Endodermal cell (in vitro differentiated cells): ENCODE results near the gene GLT6D1. TPM values are rescaled to one million over a fixed set of nuclear protein-coding genes. Genes with fewer than 3 reads are reported as not detected.
A peak's percentile ranks its signal among the peaks of the same experiment; 100 is the strongest.

Experiments
- DNase-seq: peaks from one replicate; pipeline ENCODE4 v3.0.0-alpha.2; 2017
- H3K27ac ChIP-seq: 2 replicates; pipeline ENCODE4 v1.5.1; 2013; ENCODE audit warnings: mild to moderate bottlenecking, low read depth, low read length, moderate library complexity
- H3K27me3 ChIP-seq: 2 replicates; pipeline ENCODE4 v1.6.1; 2013; ENCODE audit warnings: mild to moderate bottlenecking, low read length, moderate library complexity; ENCODE audit not compliant: insufficient read depth, control insufficient read depth, poor library complexity, severe bottlenecking
- H3K36me3 ChIP-seq: 2 replicates; pipeline ENCODE4 v1.7.0; 2013; ENCODE audit warnings: mild to moderate bottlenecking, low read length, moderate library complexity; ENCODE audit not compliant: control insufficient read depth, insufficient read depth
- H3K4me1 ChIP-seq: one replicate; pipeline ENCODE4 v1.7.0; 2013; ENCODE audit warnings: low read length; ENCODE audit not compliant: control insufficient read depth, insufficient read depth
- H3K4me3 ChIP-seq: 2 replicates; pipeline ENCODE4 v1.5.1; 2013; ENCODE audit warnings: mild to moderate bottlenecking, low read length, moderate library complexity
- H3K9ac ChIP-seq: 2 replicates; pipeline ENCODE4 v1.6.1; 2013; ENCODE audit warnings: mild to moderate bottlenecking, low read length, moderate library complexity; ENCODE audit not compliant: poor library complexity, severe bottlenecking; ENCODE audit errors: extremely low read depth
- H3K9me3 ChIP-seq: 2 replicates; pipeline ENCODE4 v1.6.1; 2013; ENCODE audit warnings: mild to moderate bottlenecking, low read length, moderate library complexity; ENCODE audit not compliant: control insufficient read depth
- H3K27ac Mint-ChIP-seq: 2 replicates; pipeline ENCODE4 v1.8.0; 2020; ENCODE audit warnings: mixed read lengths
- H3K27me3 Mint-ChIP-seq: 2 replicates; pipeline ENCODE4 v1.8.0; 2021; ENCODE audit warnings: mild to moderate bottlenecking, mixed read lengths; ENCODE audit not compliant: insufficient read depth
- H3K36me3 Mint-ChIP-seq: 2 replicates; pipeline ENCODE4 v1.8.0; 2020; ENCODE audit warnings: low read depth, mixed read lengths
- H3K4me1 Mint-ChIP-seq: 2 replicates; pipeline ENCODE4 v1.8.0; 2020; ENCODE audit warnings: mixed read lengths
- H3K4me3 Mint-ChIP-seq: 2 replicates; pipeline ENCODE4 v1.8.0; 2020; ENCODE audit warnings: mild to moderate bottlenecking, moderate library complexity, mixed read lengths
- H3K9me3 Mint-ChIP-seq: 2 replicates; pipeline ENCODE4 v1.8.0; 2020; ENCODE audit warnings: mild to moderate bottlenecking, mixed read lengths
- CTCF ChIP-seq: fragments of 200-600 bp; sonication (generic); conservative IDR thresholded peaks from 2 replicates; pipeline ENCODE4 v1.5.0; 2021; ENCODE audit warnings: antibody characterized with exemption, mild to moderate bottlenecking
- WGBS, 2 experiments: methylation state at CpG; one replicate each; pipeline versions ENCODE4 v1.1.5 to v1.1.7; 2013; ENCODE audit warnings: missing lambda C conversion rate in 2 of 2, mixed read lengths in 1 of 2; ENCODE audit not compliant: insufficient coverage in 1 of 2, insufficient read length in 1 of 2; 5-methylcytosine and 5-hydroxymethylcytosine counted together
- total RNA-seq, 2 donors: library from RNA; stranded (reverse); fragmentation: NEBNext Ultra II Directional in 1 of 2; extraction: Animal tissue kit (Norgen Biotek cat#: 25700) in 1 of 2; gene quantifications; 2 replicates in 1 of 2; 3 replicates in 1 of 2; pipeline ENCODE4 v1.2.1, GENCODE V29; 2021

Gene GLT6D1
- total RNA-seq, 2 donors from 2014 or later = 0.60 TPM; not detected in 1

- DNase-seq = no peak
- no peak overlapping the region for H3K4me3 ChIP-seq
- H3K4me1 Mint-ChIP-seq = peaks cover 7% of the 10 kb centered on the region
Observed at GRCh38 chr9:135663451-135663770, 24.1 kb upstream of the GLT6D1 start.

GRCh38 chr9:135662758-135663450, 23.6 kb upstream of the GLT6D1 start, which contains the start of gene LCN9:
LCN9 (plus strand) TSS chr9:135663309; CDS start chr9:135663322, 13 bp downstream.
- Histone ChIP-seq H3K4me1 (no peaks in the 10 kb centered on the region), H3K9me3 (no peaks in the 10 kb centered on the region), H3K4me3 (no peak within 1 kb of the TSS), H3K27me3 (no peaks in the 10 kb centered on the region), H3K27ac (peak within 1 kb of the TSS; percentile 50), H3K9ac (no peak within 1 kb of the TSS), H3K36me3 (no peaks in the 10 kb centered on the region)
- peaks cover 7% of the 10 kb centered on the region for H3K4me1 Mint-ChIP-seq
- H3K36me3 Mint-ChIP-seq = no peaks in the 10 kb centered on the region
- no peaks in the 10 kb centered on the region for H3K9me3 Mint-ChIP-seq
- H3K27ac Mint-ChIP-seq = peak within 1 kb of the TSS; percentile 17
- no peak within 1 kb of the TSS for H3K4me3 Mint-ChIP-seq
- TF ChIP-seq CTCF = no peak
- DNase-seq = no peak
- 77 to 80% methylated on average over 21 to 25 of the region's 25 CpGs for WGBS, 2 experiments
- H3K27me3 Mint-ChIP-seq = no peaks in the 10 kb centered on the region

More at GRCh38 chr9:135663451-135663770, 24.1 kb upstream of the GLT6D1 start:
- H3K4me1 ChIP-seq = no peaks in the 10 kb centered on the region
- H3K27ac ChIP-seq = no peak overlapping the region
- H3K4me3 Mint-ChIP-seq = no peak overlapping the region
- H3K36me3 Mint-ChIP-seq = no peaks in the 10 kb centered on the region
- H3K27me3 ChIP-seq = no peaks in the 10 kb centered on the region
- no peaks in the 10 kb centered on the region for H3K36me3 ChIP-seq
- no peak for TF ChIP-seq CTCF
- H3K9me3 ChIP-seq = no peaks in the 10 kb centered on the region
- 82% methylated on average over 3 of the region's 3 CpGs; no CpG with 5 or more reads in 1 of the 2 experiments for WGBS, 2 experiments
- no peak overlapping the region for H3K27ac Mint-ChIP-seq
- H3K9me3 Mint-ChIP-seq = peaks cover 2% of the 10 kb centered on the region
- H3K9ac ChIP-seq = no peak overlapping the region
- no peaks in the 10 kb centered on the region for H3K27me3 Mint-ChIP-seq

GRCh38 chr9:135661816-135662560, 22.6 kb upstream of the GLT6D1 start:
- H3K36me3 Mint-ChIP-seq = no peaks in the 10 kb centered on the region
- no peak for DNase-seq
- Histone ChIP-seq H3K9ac (no peak overlapping the region), H3K36me3 (no peaks in the 10 kb centered on the region), H3K9me3 (no peaks in the 10 kb centered on the region), H3K4me3 (no peak overlapping the region), H3K27me3 (no peaks in the 10 kb centered on the region), H3K4me1 (no peaks in the 10 kb centered on the region), H3K27ac (peak overlapping the region; percentile 50)
- H3K9me3 Mint-ChIP-seq = peaks cover 1% of the 10 kb centered on the region
- no peak for TF ChIP-seq CTCF
- no peaks in the 10 kb centered on the region for H3K27me3 Mint-ChIP-seq
- WGBS, 2 experiments = 74 to 85% methylated on average over 10 to 19 of the region's 19 CpGs
- H3K4me1 Mint-ChIP-seq = peaks cover 7% of the 10 kb centered on the region
- peak overlapping the region; percentile 17 for H3K27ac Mint-ChIP-seq
- H3K4me3 Mint-ChIP-seq = no peak overlapping the region
